GM13977 (cell line): ENCODE measurements around the gene DDRGK1.

Source experiments
- DNase-seq: peaks from one replicate; pipeline ENCODE4 v3.0.0; 2012; ENCODE audit warnings: low spot score
- in situ Hi-C: fragments of 300-500 bp; cut with MboI; formaldehyde crosslinking; loops from one replicate; pipeline ENCODE4 v1.12.0; 2022; ENCODE audit warnings: low sequenced_read_pairs, low pct_unique_long_range_greater_than_20kb, mixed read lengths, inconsistent platforms; ENCODE audit not compliant: unreplicated experiment
- TF ChIP-seq, protein P1 (sequence below): IDR thresholded peaks from 2 replicates; pipeline ENCODE4 v1.5.1; 2012; ENCODE audit warnings: mild to moderate bottlenecking, control low read depth; ENCODE audit not compliant: insufficient read depth; ENCODE audit errors: extremely low read depth, missing control alignments

DDRGK1 gene

DNA sequence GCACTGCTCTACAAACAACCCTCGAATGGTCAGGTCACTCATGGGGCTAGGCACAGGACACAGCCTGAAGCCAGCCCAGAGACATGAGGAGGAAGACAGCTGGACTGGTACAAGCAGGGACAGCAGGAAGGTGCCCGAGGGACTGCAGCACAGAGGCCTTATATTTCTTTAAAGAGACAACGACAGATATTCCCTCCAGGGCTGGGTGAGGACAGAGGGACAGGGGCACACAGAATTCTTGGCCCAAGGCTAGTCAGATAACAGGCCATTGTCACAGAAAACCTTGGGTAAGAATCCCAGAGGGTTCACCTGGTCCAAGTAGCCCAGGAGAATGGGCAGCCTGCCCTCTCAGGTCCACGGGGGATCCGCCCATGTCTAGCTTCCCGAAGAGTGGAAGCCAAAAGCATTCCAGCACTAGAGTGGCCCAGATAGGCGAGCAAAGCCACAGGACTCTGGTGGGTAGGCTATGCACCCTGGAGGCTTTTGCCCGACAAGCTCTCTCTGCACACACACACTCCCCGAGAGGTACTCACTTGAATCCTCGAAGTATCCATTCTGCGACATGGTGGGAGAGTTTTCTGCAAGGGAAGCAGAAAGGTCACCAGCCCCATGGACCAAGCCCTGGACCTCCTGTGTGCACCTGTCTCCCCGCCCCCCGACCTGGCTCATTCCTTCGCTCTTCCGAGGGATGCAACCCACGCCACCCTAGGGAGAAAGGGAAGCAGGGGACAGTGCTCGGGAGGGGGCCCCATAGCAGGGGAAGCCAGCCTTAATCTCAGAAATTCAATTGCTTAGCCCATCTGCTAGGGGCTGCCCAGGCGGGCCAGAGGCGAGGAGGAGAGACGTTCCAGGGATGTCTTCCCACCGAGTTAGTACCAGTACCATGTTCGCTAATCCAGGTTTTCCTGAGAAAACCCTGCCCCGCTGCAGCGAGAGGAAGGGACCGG is 32.8 kb upstream of the DDRGK1 start:
- DNase-seq, result no peak
- in situ Hi-C loops, result no loop called here

DNA sequence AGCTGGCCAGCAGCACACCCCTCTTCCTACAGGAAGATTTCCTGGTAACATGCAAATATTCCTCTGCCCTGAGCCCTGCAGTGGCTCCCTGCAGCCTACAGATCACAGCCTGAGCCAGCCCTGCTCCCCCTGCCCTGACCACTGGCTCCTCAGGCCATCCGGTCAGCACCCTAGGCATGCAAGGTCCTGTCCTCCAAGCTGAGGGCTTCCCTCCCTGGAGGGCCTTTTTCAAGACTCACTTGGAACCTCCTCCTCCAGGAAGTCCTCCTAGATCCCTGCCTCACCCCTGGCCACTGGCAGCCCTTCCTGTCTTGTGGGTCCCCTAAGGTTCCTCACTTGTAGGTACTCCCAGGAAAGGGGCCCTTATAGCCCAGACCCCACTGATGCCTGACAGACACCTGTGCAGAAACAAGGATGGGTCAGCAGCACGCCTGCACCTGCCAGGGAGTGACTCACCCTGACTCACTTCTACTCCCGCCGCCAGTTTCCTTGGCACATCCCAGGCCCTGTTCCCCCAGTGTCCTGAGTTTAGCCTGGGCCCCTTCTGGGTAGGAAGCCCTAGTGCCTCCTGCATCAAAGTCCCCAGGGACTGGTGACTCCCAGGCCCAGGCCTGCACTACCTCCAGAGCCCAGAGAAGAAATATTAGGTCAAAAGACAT is 31.3 kb upstream of the DDRGK1 start:
- no peak for DNase-seq
- in situ Hi-C loops, result no loop called here
- TF ChIP-seq, protein P1, sequence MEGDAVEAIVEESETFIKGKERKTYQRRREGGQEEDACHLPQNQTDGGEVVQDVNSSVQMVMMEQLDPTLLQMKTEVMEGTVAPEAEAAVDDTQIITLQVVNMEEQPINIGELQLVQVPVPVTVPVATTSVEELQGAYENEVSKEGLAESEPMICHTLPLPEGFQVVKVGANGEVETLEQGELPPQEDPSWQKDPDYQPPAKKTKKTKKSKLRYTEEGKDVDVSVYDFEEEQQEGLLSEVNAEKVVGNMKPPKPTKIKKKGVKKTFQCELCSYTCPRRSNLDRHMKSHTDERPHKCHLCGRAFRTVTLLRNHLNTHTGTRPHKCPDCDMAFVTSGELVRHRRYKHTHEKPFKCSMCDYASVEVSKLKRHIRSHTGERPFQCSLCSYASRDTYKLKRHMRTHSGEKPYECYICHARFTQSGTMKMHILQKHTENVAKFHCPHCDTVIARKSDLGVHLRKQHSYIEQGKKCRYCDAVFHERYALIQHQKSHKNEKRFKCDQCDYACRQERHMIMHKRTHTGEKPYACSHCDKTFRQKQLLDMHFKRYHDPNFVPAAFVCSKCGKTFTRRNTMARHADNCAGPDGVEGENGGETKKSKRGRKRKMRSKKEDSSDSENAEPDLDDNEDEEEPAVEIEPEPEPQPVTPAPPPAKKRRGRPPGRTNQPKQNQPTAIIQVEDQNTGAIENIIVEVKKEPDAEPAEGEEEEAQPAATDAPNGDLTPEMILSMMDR, result no peak

More for the DNA sequence above, 32.8 kb upstream of the DDRGK1 start:
- TF ChIP-seq, protein P1, result no peak

DNA sequence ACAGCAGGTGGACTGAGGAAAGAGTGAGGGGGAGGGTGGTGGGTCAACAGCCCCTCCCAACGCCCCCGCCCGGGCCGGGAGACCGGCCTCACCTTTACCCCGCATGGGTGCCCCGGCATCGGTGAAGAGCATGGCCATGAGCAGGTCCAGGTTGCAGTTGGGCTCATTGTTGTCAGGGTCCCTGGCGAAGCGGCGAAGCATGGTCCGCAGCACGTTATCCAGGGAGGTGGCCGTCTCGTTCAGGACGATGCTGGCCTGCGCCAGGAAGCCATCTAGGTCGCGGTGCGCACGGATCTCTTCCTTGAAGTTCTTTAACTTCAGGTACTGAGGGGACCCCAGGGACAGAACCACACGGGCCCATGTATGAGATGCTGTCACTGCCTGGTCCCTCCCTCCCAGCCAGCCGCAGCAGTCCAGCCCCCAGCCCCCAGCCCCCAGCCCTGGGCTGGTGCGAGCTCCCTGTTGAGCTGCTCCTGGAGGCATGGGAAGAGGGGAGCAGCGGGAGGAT is 29.6 kb upstream of the DDRGK1 start:
- in situ Hi-C loops, result no loop called here
- TF ChIP-seq, protein P1, result no peak
- DNase-seq, result no peak

DNA sequence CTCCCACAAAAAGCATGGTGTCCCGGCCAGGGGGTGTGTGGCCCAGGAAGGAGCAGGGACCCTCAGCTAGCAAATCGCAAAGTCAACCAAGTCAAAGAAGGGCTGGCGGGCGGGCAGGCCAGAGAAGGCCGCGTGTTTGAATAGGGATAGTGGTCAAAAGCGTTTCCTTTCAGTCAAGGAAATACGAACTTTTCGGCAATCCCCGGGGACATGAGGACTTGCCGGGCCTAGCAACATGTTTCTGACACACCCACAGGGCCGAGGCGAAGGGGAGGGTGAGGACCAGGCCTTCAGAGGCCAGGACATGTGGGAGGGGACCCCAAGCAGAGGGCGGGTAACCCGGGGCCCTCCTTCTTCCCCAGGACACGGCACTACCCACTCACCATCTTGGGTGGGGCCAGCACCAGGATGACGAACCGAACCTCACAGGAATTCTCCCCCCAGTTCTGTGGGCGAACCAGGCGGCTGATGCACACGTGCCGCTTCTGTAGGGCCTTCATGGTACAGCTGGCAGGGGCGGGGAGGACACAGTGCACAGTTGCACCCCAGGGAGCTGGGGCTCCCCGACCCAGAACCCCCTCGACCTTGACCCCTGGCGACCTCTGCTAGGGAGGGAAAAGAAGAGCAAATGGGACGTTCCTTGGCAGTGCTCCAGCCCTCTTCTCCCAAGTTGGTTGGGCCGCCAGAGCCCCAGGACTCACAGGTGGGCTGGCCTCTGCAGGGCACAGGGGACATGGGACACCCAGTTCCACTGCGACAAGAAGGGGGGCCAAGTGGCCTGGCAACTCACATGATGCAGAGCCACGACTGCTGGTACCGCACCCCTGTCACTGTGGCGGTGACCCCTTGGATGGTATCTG is 28.9 kb upstream of the DDRGK1 start:
- DNase-seq, result no peak
- TF ChIP-seq, protein P1, result no peak
- in situ Hi-C loops, result no loop called here

DNA sequence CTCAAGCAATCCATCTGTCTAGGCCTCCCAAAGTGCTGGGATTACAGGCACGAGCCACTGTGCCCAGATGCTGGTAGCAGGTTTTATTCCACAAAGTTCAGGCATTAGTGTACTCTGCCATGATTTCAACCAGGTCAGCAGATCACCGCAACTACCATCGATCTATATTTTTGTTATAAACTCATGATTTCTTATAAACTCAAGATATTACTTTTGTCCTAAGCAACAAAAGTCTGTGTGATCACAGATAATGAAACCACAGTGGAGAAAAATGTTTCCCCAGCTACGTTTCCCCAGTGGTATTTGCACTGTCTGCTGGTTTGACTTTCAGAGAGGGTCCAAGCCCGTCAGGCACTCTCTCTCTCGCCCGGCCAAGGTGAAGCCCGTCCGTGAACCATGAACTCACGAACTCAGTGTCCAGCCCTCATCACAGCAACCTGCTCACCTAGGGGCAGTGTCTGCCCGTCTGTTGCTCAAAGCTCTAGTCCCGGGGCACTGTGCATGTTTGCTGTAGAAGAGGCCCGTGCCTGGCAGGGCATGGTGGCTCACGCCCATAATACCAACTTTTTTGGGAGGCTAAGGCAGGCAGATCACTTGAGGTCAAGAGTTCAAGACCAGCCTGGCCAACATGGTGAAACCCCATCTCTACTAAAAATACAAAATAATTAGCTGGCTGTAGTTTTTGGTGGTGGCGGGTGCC is 27.6 kb upstream of the DDRGK1 start:
- no peak for DNase-seq
- TF ChIP-seq, protein P1, result no peak
- in situ Hi-C loops, result no loop called here
